GM13977 (cell line): ENCODE measurements around the gene TRRAP.
"Not testable (repeated sequence)": the region's sequence is repeated elsewhere in the genome, so short reads cannot be mapped to it uniquely, and the experiment has no call there.

Source experiments
- DNase-seq: peaks from one replicate; pipeline ENCODE4 v3.0.0; 2012; ENCODE audit warnings: low spot score
- CTCF ChIP-seq: IDR thresholded peaks from 2 replicates; pipeline ENCODE4 v1.5.1; 2012; ENCODE audit warnings: mild to moderate bottlenecking, control low read depth; ENCODE audit not compliant: insufficient read depth; ENCODE audit errors: extremely low read depth, missing control alignments
- in situ Hi-C: fragments of 300-500 bp; cut with MboI; formaldehyde crosslinking; loops from one replicate; pipeline ENCODE4 v1.12.0; 2022; ENCODE audit warnings: low sequenced_read_pairs, low pct_unique_long_range_greater_than_20kb, mixed read lengths, inconsistent platforms; ENCODE audit not compliant: unreplicated experiment

The TRRAP gene

GRCh38 chr7:99037327-99037940 lies 159.1 kb downstream of the TRRAP start:
- in situ Hi-C loops: no loop called here
- TF ChIP-seq CTCF: no peak
- DNase-seq: no peak

DNA sequence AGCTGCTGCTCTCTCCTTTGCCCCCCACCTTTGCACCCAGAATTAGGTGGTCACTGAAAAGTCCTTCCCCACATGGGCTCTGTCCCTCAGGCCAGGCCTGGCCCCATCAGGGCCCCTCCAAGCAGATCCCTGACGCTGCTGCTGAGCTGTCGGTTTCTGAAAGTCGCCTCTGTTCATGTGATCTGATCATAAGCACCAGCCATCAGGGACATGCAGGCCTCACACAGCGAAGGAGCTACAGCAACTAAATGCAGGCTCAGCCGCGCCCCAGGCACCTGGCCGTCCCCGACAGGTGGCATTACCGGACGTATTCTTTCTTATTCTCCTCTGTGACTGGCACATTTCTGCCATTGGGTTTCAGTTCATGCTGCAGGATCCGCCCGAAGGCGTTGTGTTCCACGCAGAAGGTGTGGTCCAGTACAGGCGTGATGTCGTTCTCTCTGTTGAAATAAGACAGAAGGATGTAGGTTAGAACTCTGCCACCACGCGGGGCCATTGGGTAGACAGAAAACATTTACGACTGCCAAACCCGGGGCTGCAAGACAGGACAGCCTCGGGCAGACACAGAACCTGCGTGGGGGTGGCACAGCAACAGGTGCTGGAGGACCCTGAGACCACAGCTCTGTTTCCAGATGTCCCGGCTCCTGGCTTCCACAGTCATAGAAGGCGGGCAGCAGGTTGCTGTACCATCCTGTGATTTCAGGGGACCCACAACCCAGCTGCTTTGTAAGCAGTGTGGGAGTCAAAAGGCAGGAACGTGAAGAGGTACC lies 159.9 kb downstream of the TRRAP start:
- in situ Hi-C loops: no loop called here
- TF ChIP-seq CTCF: no peak
- no peak for DNase-seq

GRCh38 chr7:99039384-99039891 lies 161.1 kb downstream of the TRRAP start:
- in situ Hi-C loops: no loop called here
- no peak for DNase-seq
- TF ChIP-seq CTCF: no peak

- in situ Hi-C loops: no loop called here
- DNase-seq: peak; percentile 84
- TF ChIP-seq CTCF: peak; percentile 73
Observed at GRCh38 chr7:99040104-99040958, 162.0 kb downstream of the TRRAP start.

DNA sequence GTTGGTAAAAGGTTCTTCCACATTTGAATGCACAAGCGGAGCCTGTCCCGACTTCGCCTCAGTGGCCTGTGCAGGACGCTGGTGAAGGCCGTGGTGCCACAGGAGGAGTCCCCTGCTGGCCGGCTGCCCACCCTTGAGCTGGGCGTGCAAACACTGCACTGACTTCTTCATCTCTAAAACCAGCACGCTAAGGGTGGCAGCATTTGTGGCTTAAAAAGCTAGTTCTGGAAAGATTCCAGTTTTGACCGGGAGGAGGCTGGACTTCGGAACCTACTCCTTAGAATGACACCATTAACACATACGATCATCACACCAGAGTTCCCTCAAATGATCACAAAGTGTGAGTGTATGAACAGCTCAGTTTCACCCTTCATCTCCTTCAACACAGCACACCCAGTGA lies 163.2 kb downstream of the TRRAP start:
- DNase-seq: no peak
- in situ Hi-C loops: no loop called here
- TF ChIP-seq CTCF: no peak

DNA sequence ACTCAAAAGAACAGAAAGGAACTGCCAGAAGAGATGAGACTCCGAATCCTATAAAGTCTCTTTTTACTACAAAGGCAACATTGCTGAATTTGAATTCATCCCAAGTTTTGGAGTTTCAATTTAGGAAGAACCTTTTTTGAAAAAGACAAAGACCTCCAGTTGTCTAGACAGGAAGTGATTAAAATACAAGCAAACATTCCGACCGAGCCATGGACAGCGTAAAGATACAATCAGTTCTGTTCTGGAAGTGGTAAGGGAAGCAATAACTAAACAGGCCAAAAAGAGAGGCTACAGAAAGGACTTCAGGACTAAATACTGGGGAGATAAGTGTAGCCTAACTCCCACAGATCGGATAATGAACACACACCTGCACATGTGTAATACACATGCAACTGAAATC lies 164.6 kb downstream of the TRRAP start:
- in situ Hi-C loops: no loop called here
- no peak for DNase-seq
- TF ChIP-seq CTCF: no peak

DNA sequence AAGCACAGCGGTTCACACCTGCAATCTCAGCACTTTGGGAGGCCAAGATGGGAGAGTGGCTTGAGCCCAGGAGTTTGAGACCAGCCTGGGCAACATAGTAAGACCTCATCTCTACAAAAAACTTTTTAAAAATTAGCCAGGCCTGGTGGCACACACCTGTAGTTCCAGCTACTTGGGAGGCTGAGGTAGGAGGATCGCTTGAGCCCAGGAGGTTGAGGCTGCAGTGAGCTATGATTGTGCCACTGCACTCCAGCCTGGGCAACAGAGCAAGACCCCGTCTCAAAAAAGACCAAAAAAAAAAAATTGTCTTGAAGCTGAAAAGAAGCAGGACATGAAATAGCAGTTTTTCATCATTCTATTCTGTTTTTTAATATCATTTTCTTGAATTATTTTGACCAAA lies 166.5 kb downstream of the TRRAP start:
- not testable (repeated sequence) for DNase-seq
- in situ Hi-C loops: loop anchor here (5.0 kb wide), 1 partner anchor 272 kb away; no protein-coding TSS in a partner anchor

DNA sequence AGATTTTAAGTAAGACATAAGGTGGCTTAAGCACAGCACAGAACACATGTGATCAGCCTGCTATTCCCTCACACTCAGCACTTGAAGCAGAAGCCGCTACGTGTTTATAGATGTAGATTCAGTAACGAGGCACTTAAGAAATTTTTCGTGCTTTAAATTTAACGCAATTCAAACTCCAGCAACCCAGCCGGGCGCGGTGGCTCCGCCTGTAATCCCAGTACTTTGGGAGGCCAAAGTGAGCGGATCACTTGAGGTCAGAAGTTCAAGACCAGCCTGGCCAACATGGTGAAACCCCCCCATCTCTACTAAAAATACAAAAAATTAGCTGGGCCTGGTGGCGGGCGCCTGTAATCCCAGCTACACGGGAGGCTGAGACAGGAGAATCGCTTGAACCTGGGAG lies 167.9 kb downstream of the TRRAP start:
- DNase-seq: not testable (repeated sequence)
- in situ Hi-C loops: loop anchor here (5.0 kb wide), 1 partner anchor 271 kb away; no protein-coding TSS in a partner anchor
